ENCODE data around the gene GMCL1.

DNA sequence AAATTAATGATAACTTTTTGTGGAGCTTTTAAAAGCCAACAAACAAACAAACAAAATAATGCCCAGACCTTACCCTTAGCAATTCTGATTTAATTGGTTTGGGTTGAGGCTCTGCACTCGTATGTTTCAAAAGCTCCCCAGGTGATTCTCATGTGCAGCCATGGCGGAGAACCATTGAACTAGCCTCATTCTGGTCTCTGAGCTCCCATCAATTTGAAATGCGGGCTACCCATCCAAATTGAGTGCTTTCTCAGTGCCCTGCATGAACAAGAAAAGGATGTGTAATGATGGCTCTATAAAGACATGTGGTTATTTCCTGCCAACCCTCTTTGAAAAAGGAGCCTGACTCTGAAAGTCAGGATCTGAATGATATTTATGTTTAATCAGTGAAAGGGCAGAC is 93.7 kb downstream of the GMCL1 start:
- no peak for TF ChIP-seq EZH2 (IDR thresholded peaks at IDR 0.05; ENCODE audit: borderline replicate concordance, low read depth, low read length)
- no peak for TF ChIP-seq ZNF444 (CRISPR knock-in tag; IDR thresholded peaks at IDR 0.05)
- TF ChIP-seq, protein P1, sequence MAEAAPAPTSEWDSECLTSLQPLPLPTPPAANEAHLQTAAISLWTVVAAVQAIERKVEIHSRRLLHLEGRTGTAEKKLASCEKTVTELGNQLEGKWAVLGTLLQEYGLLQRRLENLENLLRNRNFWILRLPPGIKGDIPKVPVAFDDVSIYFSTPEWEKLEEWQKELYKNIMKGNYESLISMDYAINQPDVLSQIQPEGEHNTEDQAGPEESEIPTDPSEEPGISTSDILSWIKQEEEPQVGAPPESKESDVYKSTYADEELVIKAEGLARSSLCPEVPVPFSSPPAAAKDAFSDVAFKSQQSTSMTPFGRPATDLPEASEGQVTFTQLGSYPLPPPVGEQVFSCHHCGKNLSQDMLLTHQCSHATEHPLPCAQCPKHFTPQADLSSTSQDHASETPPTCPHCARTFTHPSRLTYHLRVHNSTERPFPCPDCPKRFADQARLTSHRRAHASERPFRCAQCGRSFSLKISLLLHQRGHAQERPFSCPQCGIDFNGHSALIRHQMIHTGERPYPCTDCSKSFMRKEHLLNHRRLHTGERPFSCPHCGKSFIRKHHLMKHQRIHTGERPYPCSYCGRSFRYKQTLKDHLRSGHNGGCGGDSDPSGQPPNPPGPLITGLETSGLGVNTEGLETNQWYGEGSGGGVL (CRISPR knock-in tag; IDR thresholded peaks at IDR 0.05) = no peak
- TF ChIP-seq, protein P2, sequence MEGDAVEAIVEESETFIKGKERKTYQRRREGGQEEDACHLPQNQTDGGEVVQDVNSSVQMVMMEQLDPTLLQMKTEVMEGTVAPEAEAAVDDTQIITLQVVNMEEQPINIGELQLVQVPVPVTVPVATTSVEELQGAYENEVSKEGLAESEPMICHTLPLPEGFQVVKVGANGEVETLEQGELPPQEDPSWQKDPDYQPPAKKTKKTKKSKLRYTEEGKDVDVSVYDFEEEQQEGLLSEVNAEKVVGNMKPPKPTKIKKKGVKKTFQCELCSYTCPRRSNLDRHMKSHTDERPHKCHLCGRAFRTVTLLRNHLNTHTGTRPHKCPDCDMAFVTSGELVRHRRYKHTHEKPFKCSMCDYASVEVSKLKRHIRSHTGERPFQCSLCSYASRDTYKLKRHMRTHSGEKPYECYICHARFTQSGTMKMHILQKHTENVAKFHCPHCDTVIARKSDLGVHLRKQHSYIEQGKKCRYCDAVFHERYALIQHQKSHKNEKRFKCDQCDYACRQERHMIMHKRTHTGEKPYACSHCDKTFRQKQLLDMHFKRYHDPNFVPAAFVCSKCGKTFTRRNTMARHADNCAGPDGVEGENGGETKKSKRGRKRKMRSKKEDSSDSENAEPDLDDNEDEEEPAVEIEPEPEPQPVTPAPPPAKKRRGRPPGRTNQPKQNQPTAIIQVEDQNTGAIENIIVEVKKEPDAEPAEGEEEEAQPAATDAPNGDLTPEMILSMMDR (IDR thresholded peaks at IDR 0.05 in 2 of 3, conservative IDR thresholded peaks at IDR 0.05 in 1 of 3; ENCODE audit: insufficient read depth in 2 of 3, low read depth in 1 of 3, low read length in 3 of 3) = no peak
- TF ChIP-seq, protein P3, sequence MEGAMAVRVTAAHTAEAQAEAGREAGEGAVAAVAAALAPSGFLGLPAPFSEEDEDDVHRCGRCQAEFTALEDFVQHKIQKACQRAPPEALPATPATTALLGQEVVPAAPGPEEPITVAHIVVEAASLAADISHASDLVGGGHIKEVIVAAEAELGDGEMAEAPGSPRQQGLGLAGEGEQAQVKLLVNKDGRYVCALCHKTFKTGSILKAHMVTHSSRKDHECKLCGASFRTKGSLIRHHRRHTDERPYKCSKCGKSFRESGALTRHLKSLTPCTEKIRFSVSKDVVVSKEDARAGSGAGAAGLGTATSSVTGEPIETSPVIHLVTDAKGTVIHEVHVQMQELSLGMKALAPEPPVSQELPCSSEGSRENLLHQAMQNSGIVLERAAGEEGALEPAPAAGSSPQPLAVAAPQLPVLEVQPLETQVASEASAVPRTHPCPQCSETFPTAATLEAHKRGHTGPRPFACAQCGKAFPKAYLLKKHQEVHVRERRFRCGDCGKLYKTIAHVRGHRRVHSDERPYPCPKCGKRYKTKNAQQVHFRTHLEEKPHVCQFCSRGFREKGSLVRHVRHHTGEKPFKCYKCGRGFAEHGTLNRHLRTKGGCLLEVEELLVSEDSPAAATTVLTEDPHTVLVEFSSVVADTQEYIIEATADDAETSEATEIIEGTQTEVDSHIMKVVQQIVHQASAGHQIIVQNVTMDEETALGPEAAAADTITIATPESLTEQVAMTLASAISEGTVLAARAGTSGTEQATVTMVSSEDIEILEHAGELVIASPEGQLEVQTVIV (CRISPR knock-in tag; IDR thresholded peaks at IDR 0.05; ENCODE audit: borderline replicate concordance) = no peak
- no peak for TF ChIP-seq ZNF507 (tag; conservative IDR thresholded peaks at IDR 0.05)
- TF ChIP-seq EP300 (IDR thresholded peaks at IDR 0.05; ENCODE audit: low read length) = no peak
- no peak for TF ChIP-seq CCNT2 (IDR thresholded peaks at IDR 0.05; ENCODE audit: borderline replicate concordance, extremely low read depth, insufficient read length, low read depth, low read length)
- no peak for TF ChIP-seq CEBPB (tag; IDR thresholded peaks at IDR 0.05)
